IPS-18a (cell line): ENCODE measurements around the gene DCX.
"Not testable (repeated sequence)": the region's sequence is repeated elsewhere in the genome, so short reads cannot be mapped to it uniquely, and the experiment has no call there.

Experiments
- H3K27ac ChIP-seq: one replicate; pipeline ENCODE4 v1.5.1; 2013; ENCODE audit warnings: low read length
- H3K27me3 ChIP-seq: one replicate; pipeline ENCODE4 v1.6.1; 2013; ENCODE audit warnings: mild to moderate bottlenecking, low read length; ENCODE audit not compliant: control insufficient read depth, insufficient read depth
- H3K36me3 ChIP-seq: one replicate; pipeline ENCODE4 v1.6.1; 2013; ENCODE audit warnings: low read depth, low read length; ENCODE audit not compliant: control insufficient read depth
- H3K4me1 ChIP-seq: one replicate; pipeline ENCODE4 v1.6.1; 2013; ENCODE audit warnings: low read depth, low read length; ENCODE audit not compliant: control insufficient read depth
- H3K4me3 ChIP-seq: one replicate; pipeline ENCODE4 v1.5.1; 2013; ENCODE audit warnings: low read length
- H3K9ac ChIP-seq: one replicate; pipeline ENCODE4 v1.6.1; 2013; ENCODE audit warnings: mild to moderate bottlenecking, low read length, moderate library complexity
- H3K9me3 ChIP-seq: one replicate; pipeline ENCODE4 v1.6.1; 2013; ENCODE audit warnings: low read depth, low read length; ENCODE audit not compliant: control insufficient read depth

The DCX gene

DNA sequence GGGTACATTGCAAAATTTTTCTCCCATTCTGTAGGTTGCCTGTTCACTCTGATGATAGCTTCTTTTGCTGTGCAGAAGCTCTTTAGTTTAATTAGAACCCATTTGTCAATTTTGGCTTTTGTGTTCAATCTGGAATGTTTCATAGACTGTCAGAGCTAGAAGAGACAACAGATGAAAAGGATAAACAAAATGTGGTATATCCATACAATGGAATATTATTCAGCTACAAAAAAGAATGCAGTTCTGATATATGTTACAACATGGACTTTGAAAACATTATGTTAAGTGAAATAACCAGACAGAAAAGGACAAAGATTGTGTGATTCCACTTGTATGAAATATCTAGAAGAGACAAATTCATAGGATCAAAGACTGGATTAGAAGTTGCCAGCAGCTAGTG is 65.8 kb downstream of the DCX start:
- not testable (repeated sequence) for H3K9me3 ChIP-seq, H3K4me1 ChIP-seq, H3K27me3 ChIP-seq, H3K9ac ChIP-seq, H3K36me3 ChIP-seq, H3K27ac ChIP-seq, H3K4me3 ChIP-seq

DNA sequence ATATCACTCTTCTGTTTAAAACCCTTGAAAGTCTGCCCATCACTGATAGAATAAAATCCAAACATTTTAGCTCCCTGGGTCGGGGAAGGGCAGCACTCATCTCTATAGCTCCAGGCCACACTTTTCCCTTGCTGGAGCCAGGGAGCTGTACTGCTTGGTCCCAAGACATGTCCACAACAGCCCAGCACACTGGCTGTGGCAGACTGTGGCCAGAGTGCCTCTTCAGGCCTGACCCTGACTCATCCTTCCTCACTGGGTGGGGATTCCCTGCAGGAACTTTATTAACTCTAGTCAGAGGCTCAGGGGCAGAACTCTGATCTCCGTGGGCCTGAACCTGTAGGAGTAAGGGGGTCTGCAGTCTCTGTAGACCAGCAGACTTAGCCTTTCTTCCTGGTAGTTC is 71.9 kb downstream of the DCX start:
- Histone ChIP-seq H3K27ac (no peak overlapping the region), H3K4me3 (no peak overlapping the region), H3K4me1 (no peaks in the 10 kb centered on the region), H3K9me3 (no peaks in the 10 kb centered on the region), H3K27me3 (no peaks in the 10 kb centered on the region), H3K9ac (no peak overlapping the region), H3K36me3 (no peaks in the 10 kb centered on the region)

DNA sequence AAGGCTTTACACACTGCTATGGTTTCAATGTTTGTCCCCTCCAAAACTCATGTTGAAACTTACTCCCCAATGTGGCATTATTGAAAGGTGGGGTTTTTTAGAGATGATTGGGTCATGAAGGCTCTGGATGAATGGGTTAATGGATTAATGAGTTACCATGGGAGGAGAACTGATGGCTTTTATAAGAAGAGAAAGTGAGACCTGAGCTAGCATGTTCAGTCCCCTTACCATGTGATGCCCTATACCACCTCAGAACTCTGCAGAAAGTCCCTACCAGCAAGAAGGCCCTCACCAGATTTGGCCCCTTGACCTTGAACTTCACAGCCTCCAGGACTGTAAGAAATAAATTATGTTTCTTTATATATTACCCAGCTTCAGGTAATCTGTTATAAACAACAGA is 72.8 kb downstream of the DCX start:
- no peaks in the 10 kb centered on the region for H3K4me1 ChIP-seq
- H3K27ac ChIP-seq: no peak overlapping the region
- H3K36me3 ChIP-seq: no peaks in the 10 kb centered on the region
- no peaks in the 10 kb centered on the region for H3K27me3 ChIP-seq
- H3K4me3 ChIP-seq: no peak overlapping the region
- H3K9me3 ChIP-seq: no peaks in the 10 kb centered on the region
- no peak overlapping the region for H3K9ac ChIP-seq

DNA sequence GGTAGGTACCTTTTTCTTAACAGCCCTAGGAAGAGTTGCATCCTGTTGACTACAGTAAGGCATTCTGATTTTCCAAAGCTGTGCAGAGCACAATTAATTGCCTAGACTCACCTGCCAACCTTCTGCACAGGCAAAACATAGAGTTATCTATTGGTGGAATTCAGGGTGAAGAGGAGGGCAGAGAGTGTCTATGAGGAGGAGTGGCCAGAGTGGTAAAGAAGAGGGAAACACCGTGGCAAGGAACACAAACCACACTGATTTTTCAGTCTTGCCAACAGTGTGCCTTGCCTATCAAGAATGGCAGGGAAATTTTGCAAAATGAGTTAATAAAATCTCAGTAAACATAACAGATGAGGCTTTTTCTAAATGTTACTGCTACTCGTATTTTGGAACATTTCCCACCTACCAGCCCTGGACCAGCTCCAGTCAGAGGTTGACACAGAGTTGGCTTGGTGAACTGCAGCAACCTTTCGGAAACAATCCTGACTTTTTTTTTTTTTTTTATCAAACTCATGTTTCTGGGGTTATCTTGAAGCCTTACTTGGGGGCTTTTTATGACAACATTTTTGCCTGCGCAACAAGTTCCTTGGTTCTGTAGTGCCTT is 73.8 kb downstream of the DCX start:
- Histone ChIP-seq H3K27me3 (no peaks in the 10 kb centered on the region), H3K9ac (no peak overlapping the region), H3K27ac (no peak overlapping the region)

DNA sequence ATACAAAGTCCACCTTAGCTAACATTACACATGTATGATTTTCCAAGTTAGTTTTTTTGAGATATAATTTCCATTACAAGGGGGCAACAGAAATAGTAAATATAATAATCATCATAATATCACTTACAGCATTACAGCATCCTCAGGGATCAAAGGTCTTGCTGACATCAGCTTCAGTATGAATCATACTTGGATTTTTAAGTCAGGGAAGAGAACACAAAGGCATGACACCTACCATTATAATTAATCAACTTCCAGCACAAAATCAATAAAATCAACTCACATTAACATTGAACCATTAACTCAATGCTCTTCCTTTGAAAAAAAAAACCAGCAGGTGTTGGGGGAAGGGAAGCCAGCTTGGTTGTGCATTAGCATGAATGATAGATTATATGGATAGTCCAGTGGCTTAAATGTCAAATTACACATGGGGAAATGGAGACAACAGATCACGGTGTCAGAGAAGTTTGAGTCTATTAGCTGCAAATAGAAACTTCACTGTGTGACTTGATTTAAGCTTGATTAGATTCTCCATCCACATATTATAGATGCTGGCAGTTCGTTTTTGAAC is 74.8 kb downstream of the DCX start:
- H3K36me3 ChIP-seq: no peaks in the 10 kb centered on the region
- H3K9me3 ChIP-seq: no peaks in the 10 kb centered on the region
- no peaks in the 10 kb centered on the region for H3K27me3 ChIP-seq
- no peak overlapping the region for H3K9ac ChIP-seq
- no peak overlapping the region for H3K4me3 ChIP-seq
- H3K4me1 ChIP-seq: no peaks in the 10 kb centered on the region
- no peak overlapping the region for H3K27ac ChIP-seq

More for the DNA sequence above, 73.8 kb downstream of the DCX start:
- no peak overlapping the region for H3K4me3 ChIP-seq
- H3K9me3 ChIP-seq: no peaks in the 10 kb centered on the region
- H3K4me1 ChIP-seq: no peaks in the 10 kb centered on the region
- H3K36me3 ChIP-seq: no peaks in the 10 kb centered on the region

DNA sequence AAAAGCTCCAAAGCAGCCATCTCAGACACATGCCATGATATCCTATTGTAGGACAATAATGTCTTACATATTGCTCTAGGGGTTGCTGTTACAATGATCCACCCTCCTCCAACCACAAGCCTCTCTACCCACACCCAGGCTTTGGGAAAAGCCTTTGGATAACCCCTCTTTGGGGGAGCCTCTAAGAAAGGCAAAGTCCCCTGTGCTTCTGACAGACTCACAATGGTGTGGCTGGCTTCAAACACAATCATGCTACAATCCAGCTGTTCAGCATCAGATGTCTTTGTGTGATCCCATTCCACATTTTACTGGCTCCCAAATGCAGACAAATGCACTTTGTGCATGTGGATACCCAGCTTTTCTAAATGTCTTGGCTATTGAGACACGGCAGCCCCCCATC is 75.9 kb downstream of the DCX start:
- Histone ChIP-seq H3K27me3 (no peaks in the 10 kb centered on the region), H3K4me3 (no peak overlapping the region), H3K27ac (no peak overlapping the region), H3K4me1 (no peaks in the 10 kb centered on the region), H3K36me3 (no peaks in the 10 kb centered on the region), H3K9ac (no peak overlapping the region), H3K9me3 (no peaks in the 10 kb centered on the region)

DNA sequence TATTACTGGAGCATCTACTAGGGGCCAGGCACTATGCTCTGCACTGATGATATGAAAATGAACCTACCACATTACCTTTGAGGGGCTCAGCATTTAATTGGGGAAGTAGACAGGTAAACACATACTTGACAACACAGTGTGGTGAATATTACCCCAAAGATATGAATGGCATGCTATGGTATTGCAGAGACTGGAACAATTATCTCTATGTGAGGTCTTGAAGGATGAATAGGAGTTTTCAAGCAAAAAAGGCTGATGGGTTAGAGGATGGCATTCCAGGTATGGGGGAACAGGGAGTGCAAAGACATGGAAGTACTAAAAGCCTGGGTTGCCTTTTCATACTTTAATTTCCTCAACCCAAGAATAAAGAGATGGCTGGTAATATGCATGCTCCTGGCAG is 82.6 kb downstream of the DCX start:
- Histone ChIP-seq H3K4me3 (no peak overlapping the region), H3K36me3 (no peaks in the 10 kb centered on the region), H3K27me3 (no peaks in the 10 kb centered on the region), H3K9ac (no peak overlapping the region), H3K27ac (no peak overlapping the region), H3K9me3 (no peaks in the 10 kb centered on the region), H3K4me1 (peaks cover 11% of the 10 kb centered on the region)

DNA sequence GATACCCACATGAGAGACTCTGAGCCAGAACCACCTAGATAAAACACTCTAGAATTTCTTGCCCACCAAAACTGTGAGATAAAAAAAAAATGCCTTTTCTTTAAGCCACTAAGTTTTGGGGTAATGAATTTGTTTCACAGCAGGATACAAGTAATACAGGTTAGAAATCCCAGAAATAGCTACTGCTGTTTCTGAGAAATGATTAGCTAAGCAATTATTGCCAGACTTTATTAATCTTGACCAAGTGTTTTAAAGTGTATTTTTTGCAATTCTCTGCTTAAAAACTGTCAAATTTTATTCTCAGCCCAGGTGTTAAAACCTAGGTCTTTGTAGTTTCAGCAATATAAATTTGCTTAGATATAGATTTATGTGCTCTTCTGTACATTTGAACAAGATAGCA is 83.1 kb downstream of the DCX start:
- no peaks in the 10 kb centered on the region for H3K36me3 ChIP-seq
- H3K9ac ChIP-seq: no peak overlapping the region
- no peak overlapping the region for H3K27ac ChIP-seq
- H3K9me3 ChIP-seq: no peaks in the 10 kb centered on the region
- H3K27me3 ChIP-seq: no peaks in the 10 kb centered on the region
- H3K4me1 ChIP-seq: peaks cover 11% of the 10 kb centered on the region
- no peak overlapping the region for H3K4me3 ChIP-seq

DNA sequence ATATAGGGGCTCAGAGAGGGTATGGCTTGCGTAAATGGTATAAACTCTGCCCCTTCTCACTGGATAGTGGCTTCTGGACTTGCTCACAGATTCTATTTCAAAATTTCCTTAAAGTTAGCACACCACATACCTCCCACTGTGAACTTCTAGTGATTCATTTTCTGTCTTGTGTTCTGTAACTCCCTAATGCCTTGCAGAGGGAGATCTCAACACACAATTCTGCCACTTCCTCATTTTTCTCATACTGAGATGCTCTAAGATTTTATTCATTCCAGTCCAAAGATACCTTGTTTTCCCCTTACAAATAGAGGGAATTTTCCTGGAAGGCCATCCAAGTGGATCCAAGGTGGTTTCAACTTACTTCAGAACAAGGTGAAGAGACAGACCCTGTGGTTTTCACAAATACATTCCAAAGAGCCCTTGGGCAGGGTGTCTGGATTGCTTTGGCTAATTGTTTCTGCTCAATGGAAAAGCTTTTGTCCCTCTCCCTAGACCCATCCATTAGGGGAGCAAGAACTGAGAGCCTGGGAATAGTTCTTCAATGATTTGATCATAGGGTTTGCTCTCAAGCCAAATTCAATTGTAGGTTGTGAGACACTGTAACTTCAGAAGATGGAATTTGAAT is 89.6 kb downstream of the DCX start:
- Histone ChIP-seq H3K9ac (no peak overlapping the region), H3K27me3 (no peaks in the 10 kb centered on the region), H3K4me1 (peaks cover 11% of the 10 kb centered on the region), H3K27ac (no peak overlapping the region), H3K36me3 (no peaks in the 10 kb centered on the region), H3K9me3 (no peaks in the 10 kb centered on the region), H3K4me3 (no peak overlapping the region)

DNA sequence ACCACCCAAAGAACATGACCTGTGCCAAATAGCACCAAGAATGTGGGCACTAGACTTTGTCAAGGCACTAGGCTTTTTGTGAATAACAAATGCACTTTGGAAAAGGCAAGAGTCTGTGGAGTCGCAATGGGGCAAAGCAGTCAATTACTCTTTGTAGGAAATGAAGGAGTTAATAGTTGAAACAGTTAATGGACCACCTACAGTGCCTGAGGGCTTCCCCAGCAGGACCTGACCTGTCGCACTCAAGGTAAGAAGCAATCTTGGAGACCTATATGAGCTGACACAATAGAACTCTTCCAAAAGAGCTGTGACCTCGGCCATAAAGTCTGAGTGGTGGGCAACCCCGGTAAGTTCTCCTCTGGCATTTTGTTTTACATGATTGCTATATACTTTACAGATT is 92.5 kb downstream of the DCX start:
- H3K9me3 ChIP-seq: no peaks in the 10 kb centered on the region
- no peak overlapping the region for H3K27ac ChIP-seq
- no peak overlapping the region for H3K9ac ChIP-seq
- H3K27me3 ChIP-seq: no peaks in the 10 kb centered on the region
- no peaks in the 10 kb centered on the region for H3K36me3 ChIP-seq
- H3K4me3 ChIP-seq: no peak overlapping the region
- H3K4me1 ChIP-seq: no peaks in the 10 kb centered on the region

DNA sequence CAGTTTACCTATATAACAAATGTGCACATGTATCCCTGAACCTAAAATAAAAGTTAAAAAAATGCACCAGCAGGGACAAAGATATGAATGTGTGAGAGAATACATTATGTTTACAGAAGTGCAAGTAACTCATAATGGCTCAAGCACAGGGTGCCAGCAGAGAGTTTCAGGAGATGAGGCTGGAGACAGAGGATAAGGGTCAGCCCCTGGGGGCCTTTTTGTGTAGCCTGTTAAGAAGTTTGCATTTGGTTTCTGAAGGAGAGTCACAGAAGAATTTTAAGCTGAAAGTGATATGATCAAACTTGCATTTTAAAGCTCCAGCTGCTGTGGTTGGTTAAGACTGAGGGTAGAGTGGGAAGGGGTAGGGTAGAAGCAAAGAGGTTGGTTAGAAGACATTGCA is 93.1 kb downstream of the DCX start:
- H3K9me3 ChIP-seq: no peaks in the 10 kb centered on the region
- H3K36me3 ChIP-seq: no peaks in the 10 kb centered on the region
- H3K9ac ChIP-seq: no peak overlapping the region
- no peak overlapping the region for H3K4me3 ChIP-seq
- no peaks in the 10 kb centered on the region for H3K4me1 ChIP-seq
- no peaks in the 10 kb centered on the region for H3K27me3 ChIP-seq
- H3K27ac ChIP-seq: no peak overlapping the region

DNA sequence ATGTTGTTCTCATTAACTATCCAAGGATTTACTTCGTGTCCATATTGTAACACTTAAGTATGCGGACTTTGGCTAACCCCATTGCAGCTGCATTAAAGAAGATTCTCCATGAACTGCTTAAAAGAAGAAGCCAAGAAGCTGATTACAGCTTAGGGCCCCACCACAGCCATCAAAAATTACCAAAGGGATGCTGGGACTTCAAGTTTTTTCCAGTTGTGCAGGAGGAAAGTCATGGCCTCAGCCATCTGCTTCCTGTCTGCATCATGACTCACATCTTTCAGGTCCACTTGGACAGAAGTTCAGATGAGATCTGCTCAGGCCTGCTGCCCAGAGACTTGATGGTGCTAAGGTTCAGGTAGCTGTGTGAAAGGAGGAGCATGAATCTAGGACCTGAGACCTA is 102.9 kb downstream of the DCX start:
- Histone ChIP-seq H3K4me3 (no peak overlapping the region), H3K36me3 (no peaks in the 10 kb centered on the region), H3K9ac (no peak overlapping the region), H3K27ac (no peak overlapping the region), H3K4me1 (no peaks in the 10 kb centered on the region), H3K27me3 (no peaks in the 10 kb centered on the region), H3K9me3 (no peaks in the 10 kb centered on the region)
